C4-2B (cell line): Measurements from ENCODE around the gene RTN4R.

ENCODE experiments used
- H3K27ac ChIP-seq: fragments of 450-650 bp; 2 replicates; pipeline ENCODE4 v1.5.1; 2017
- CTCF ChIP-seq: fragments of 450-650 bp; conservative IDR thresholded peaks from 2 replicates; pipeline ENCODE4 v1.5.1; 2017; ENCODE audit warnings: mild to moderate bottlenecking
- ZFX ChIP-seq: fragments of 450-650 bp; IDR thresholded peaks from 2 replicates; pipeline ENCODE4 v1.6.1; 2017

RTN4R gene

GRCh38 chr22:20212754-20213699, 55.1 kb downstream of the RTN4R start:
- TF ChIP-seq CTCF, result no peak
- TF ChIP-seq ZFX, result no peak
- H3K27ac ChIP-seq, result no peak overlapping the region

- TF ChIP-seq ZFX (no peak), CTCF (no peak)
- no peak overlapping the region for H3K27ac ChIP-seq
Observed at GRCh38 chr22:20211997-20212753, 55.9 kb downstream of the RTN4R start.

GRCh38 chr22:20211409-20211996, 56.6 kb downstream of the RTN4R start:
- TF ChIP-seq ZFX (no peak), CTCF (no peak)
- H3K27ac ChIP-seq, result no peak overlapping the region

- H3K27ac ChIP-seq, result no peak overlapping the region
- no peak for TF ChIP-seq CTCF
- no peak for TF ChIP-seq ZFX
Observed at GRCh38 chr22:20210473-20211059, 57.6 kb downstream of the RTN4R start.

GRCh38 chr22:20209761-20210250, 58.3 kb downstream of the RTN4R start:
- H3K27ac ChIP-seq, result no peak overlapping the region
- TF ChIP-seq ZFX, result no peak
- no peak for TF ChIP-seq CTCF

- no peak for TF ChIP-seq CTCF
- no peak for TF ChIP-seq ZFX
- no peak overlapping the region for H3K27ac ChIP-seq
Observed at GRCh38 chr22:20208713-20209310, 59.3 kb downstream of the RTN4R start.
